Measurements from ENCODE around the gene CPLX3.
A peak's percentile ranks its signal among the peaks of the same experiment; 100 is the strongest.

CPLX3 gene

DNA sequence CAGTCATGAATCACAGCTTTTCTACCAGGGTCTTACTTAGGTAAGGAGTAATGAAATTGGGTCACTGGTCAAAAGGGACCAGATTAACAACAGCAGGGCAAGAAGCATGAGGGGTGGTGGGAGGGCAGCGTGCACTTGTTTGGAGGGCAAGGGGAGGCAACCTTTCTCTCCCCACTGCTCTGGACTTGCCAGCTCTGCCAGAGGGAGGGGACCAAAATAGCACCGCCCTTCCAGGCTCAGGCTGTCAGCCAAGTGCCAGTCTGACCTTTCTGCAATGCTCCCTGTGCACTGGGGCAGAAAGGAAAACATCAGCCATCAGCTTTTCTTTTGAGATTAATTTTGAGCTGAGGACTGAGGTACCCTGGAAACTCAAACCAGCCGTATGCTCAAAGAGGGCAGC, 21.0 kb downstream of the CPLX3 start:
- no peak for DNase-seq

DNA sequence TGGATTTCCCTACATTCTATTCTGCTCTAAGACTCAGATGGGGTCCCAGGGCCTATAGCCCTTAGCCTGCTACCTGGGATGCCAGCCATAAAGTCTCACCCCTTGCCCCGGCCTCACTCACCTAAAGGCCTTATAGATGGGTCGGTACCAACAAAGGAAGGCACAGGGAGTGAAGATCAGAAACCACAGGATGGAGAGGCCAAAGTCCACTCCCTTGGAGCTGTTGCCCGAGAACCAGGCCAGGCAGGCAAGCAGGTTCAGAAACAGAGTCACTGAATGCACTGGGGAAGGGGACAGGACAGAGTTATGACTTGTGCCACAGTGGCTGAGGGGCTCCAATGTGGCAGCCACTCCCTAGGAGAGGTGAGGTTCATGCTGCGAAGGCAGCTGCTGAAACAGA, 24.0 kb downstream of the CPLX3 start:
- DNase-seq = no peak

DNA sequence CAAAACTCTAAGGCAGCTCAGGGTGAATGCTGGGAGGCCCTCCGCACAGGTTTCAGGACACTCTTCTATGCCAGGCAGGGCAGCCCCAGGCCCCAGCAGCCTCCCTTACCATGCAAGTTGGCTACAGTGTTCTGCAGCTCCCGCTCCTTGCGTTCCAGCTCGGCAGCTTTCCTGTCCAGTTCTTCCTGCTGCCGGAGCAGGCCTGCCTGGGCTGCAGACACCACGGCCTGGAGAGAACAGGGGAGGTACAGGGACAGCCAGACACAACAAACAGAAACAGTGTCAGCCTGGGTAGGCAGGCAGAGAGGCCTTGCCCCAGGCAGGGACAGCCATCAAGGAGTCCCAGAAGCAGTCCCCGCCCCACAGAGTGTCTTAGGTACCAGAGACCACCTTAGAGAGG, 25.5 kb downstream of the CPLX3 start:
- no peak for DNase-seq

DNA sequence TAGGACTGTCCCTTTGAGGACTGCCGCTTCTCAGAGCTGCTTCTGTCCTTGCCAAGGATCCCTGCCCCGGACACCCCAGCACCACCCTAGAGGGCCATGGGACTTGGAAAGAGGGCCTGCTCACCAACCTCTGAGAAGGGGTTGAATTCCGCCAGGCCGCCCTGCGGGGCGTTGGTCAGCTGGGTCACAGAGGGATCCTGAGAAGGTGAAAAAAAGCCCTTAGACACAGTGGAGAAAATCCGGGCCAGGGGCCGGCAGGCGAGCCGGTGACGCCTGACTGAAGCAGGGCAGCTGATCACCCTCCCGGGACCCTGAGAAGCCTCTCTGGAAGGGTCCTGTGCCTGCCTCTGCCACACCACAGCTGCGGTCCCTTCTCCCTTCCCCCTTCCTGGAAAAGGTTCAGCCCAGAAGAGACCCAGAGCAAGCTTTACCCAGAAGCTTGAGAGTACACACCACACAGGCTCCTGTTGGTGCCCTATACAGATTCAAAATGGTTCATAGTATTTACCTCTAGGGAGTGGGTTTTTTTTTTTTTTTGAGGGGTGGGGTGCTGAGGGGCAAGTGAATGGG, 28.1 kb downstream of the CPLX3 start:
- no peak for DNase-seq

DNA sequence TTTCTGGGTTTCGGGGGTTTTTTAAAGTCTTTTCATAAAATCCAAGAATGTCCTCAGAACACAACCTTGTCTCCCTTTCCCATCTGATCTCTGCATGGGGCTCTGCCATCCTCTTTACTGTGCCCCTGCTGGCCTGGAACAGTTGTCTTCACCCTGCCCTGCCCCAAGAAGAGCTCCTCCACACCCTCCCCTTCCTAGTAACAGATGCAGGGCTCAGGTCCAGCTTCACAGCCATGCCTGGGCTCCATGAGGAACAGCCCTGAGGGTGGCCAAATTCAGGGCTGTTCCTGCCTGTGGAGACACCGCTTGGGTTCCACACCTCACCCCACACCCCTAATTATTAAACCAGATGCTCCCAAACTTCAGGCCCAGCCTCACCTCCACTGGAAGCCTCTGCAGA, 29.4 kb downstream of the CPLX3 start:
- no peak for DNase-seq

DNA sequence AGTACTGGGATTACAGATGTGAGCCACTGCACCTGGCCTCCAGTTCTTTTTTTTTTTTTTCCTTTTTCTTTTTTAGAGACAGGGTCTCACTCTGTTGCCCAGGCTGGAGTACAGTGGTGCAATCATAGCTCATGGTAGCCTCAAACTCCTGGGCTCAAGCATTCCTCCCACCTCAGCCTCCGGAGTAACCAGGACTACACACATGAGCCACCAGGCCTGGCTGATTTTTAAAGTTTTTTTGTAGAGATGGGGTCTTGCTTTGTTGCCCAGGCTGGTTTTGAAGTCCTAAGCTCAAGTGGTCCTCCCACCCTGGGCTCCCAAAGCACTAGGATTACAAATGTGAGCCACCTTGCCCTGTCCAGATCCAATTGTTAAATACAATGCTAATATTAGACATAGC, 30.1 kb downstream of the CPLX3 start:
- no peak for DNase-seq

DNA sequence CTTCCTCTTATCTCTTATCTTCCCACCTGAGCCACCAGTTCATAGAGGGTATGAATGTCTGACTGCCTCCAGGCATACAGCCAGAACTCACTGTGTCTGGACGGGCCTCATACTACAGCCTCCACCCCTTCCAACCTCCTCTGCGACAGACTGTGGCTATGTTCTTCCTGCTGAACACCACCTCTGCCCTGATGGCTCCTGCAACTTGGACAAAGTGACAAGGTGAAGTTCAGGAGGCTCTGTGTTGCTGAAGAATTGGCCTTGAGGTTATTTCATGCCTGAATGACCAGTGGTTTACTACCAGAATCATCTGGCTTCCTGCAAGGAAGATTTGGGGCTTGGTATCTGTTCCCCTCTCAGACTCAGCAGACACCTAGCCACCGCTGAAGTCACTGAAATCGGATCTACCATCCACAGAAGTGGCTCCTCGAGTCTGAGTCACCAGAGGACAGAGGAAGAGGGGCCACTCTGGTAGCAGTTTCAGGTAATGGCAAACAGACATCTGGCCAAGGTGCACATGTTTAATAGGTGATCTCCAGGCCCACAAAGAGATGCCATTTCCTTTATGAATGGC, 30.7 kb downstream of the CPLX3 start:
- no peak for DNase-seq

DNA sequence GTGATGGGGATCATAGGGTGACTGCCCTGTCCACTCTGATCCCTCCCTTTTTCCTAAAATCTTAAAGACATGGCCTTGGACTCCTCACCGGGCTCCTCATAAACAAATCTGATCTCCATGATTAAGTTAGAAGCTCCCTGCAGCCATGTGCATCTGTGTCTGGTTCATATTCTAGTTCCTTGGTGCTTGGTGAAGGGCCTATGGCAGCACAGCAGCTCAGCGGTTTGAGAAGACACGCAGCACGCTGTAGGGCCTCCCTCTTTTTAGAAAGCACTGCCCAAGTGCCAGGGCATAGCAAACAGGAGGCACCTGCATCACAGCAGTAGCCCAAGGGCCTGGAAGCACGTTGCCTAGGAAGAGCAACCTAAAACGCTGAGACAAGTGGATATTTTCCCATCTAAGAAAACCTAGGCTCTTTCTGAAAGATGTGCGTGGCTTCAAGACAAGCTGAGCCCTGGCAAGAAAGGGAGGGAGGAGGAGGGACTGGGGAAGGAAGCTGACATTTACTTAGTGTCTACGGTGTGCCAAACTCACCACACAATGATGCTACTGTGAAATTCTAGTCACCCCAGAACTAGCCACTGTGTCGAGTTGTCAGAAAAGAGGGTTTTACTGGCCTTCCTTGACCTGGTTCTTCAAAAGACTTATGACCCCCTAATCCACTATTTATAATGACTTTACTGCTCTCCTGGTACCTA, 31.4 kb downstream of the CPLX3 start:
- DNase-seq = no peak

DNA sequence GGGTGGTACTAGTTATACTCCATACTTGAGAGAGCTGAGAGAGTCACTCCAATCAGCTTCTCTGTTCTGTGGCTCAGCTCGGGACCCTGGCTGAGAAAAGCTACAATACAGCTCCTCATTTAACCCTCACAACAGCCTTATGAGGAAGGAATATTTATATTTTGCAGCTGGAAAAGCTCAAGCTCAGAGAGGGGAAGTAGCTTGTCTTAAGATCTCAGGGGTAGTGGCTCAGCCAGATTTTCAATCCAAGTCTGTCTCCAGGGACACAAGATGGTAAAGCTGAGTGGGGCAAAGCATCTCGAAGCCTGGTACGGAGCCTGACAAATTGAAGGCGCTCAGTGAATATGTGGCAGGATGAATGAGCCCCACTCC, 31.9 kb downstream of the CPLX3 start:
- no peak for DNase-seq

DNA sequence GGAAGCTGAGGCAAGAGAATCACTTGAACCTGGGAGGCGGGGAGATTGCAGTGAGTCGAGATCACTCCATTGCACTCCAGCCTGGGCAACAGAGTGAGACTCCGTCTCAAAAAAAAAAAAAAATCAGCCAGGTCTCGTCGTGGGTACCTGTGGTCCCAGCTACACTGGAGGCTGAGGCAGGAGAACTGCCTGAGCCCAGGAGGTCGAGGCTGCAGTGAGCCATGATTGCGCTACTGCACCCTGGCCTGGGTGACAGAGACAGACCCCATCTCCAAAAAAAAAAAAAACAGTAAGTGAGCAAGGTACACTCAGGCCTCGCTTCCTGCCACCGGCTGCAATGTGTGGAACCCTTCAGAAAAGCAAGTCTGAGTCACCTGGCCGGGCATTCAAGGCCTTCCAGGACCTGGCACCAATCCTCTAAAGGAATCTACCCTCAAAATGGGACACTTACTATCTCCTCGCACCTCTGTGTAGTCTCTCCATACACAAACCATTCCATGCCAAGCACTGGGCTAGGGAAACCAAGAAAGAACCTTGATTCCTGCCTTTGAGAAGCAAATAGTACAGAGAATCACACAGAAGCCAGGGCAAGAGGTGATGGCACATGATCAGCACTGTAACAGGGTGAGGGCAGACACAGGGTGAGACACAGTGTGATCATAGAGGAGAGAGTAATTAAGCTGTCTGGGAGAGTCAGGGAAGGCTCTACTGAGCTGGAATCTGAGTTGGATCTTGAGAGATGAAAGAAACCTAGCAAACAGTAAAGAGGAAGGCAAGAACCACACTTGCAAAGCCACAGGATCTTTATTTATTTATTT, 37.0 kb downstream of the CPLX3 start:
- DNase-seq = no peak

DNA sequence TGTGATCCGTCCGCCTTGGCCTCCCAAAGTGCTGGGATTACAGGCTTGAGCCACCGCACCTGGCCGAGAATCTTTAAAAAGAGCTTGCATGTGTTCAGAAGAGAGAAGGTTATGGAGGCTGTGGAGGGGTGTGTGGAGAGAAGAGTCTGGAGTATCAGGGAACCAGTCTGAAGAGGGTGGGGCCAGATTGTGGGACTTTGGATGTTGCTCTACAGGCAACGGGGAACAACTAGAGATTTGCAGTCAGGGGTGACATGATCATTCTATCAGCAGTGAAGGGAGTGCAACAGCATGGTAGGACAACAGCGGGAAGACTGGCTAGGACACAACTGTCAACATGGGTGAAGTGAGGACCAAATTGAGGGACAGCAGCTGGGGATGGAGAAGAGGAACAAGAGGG, 37.9 kb downstream of the CPLX3 start:
- no peak for DNase-seq

DNA sequence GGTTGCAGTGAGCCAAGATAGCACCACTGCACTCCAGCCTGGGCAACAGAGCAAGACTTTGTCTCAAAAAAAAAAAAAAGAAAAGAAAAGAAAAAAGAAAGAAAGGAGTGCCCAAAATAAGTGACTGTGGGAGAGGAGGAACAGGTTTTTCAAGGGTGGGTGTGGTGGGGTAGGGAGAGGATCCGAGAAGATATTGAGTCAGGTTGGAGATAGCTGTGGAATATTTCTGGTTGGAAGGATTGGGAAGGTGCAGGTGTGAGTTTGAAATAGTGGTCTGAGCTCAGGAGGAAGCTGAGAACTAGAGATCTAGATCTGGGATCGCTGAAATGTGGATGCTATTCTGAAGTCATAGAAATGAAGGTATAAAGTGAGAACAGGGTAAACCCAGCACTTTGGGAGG, 38.9 kb downstream of the CPLX3 start:
- no peak for DNase-seq

DNA sequence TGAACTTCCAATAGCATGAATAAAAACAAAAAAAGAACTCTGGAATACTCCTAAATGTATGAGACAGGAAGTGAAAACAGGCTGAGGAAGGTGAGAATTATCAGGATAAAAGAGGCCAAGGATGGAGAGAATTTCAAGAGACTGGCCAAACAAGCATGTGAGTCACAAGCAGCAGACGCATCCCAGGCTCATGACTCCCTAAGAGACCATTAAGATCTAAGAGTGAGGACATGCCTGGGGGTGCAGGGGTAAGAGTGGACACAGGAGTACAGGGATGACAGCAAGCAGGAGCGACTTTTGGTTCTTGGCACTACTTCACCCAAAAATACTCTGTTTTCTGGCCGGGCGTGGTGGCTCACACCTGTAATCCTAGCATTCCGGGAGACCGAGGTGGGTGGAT, 39.7 kb downstream of the CPLX3 start:
- no peak for DNase-seq

DNA sequence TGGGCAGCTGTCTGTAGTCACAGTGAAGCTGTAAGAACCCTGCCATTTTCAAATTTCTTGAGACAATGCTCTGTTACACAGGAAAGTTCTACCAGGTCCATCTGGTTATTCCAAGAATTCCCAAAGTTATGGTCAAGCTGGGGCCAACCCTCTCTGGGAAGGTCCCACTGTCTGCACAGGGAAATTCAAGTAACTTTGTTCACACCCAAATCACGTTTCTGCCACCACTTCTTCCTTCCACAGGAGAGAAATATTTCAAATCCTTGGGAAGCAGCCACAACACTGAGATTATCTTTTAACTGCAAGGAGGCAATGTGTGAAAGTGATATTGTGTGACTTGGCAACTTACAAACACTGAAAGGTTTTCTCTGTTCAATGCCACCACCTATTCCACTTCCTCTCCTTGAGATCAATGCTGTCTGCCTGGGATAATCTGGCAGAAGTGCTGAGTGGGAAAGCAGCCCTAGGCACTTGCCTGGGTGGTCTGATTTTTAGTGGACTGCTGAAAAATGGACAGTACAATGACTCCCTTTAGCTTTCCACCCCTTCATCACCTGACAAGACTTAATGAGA, 41.1 kb downstream of the CPLX3 start:
- no peak for DNase-seq

DNA sequence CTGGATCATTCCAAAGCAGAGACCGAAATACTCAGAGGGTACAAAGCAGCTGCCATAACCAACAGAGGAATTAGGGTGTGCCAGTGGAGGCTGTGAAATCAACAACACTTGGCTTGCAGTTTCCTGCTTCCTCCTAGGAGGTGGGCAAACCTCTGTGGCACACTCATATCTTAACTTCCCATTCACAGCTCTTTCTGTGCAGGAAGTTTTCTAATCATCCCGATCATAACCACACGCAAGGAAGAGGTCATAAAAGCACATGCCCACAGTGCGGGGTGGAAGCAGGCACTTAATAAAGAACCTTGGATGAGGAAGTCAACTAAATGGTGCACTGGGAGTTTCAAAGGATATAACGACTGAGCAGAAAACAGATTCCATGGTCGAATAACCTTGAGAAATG, 41.6 kb downstream of the CPLX3 start:
- DNase-seq = no peak

DNA sequence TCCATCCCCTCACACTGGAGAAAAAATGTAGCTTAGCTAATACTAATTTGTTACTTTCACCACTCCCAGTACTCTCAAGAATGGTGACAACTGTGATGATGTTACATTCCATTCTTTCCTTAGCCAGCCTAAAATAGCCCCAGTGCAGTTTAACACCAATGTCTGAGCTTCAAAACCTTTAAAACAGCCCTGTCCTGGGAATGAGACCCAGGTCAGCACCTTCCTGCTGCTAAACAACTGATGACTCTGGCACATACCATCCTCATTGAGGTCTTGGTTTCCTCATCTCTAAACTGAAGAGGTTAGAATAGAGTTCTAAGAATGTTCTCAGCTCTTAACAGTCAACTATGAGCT, 42.9 kb downstream of the CPLX3 start:
- DNase-seq = no peak

DNA sequence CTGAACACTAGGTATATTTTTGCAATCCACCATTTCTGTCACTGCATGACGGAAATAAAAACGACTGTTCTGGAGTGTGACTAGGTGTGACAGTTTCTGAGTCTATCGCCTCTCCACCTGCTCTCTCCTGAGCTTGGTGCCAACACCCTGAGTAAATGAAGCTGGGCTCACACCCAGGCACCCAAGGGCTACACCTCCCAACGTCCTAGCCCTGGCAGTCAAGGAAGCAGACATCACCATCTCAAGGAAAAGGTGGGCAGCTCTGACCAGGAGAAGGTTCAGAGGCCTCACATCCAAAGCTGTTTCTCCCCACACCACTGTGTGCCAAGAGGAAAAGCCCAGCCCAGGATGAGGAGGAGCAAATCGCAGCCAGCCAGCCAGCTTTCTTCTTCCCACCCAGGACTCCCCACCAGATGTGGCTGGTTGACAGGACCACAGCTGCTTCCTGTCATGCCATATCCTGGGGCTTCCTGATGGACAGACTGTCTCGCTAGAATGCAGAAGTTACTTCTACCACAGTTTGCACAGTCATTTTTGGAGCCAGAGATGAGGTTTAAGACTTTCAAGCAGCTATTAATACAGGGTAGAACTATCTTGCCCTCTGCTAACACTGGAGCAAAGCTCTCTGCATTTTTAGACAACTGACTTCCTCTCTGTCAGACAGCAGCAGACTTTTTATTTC, 43.4 kb downstream of the CPLX3 start:
- no peak for DNase-seq

DNA sequence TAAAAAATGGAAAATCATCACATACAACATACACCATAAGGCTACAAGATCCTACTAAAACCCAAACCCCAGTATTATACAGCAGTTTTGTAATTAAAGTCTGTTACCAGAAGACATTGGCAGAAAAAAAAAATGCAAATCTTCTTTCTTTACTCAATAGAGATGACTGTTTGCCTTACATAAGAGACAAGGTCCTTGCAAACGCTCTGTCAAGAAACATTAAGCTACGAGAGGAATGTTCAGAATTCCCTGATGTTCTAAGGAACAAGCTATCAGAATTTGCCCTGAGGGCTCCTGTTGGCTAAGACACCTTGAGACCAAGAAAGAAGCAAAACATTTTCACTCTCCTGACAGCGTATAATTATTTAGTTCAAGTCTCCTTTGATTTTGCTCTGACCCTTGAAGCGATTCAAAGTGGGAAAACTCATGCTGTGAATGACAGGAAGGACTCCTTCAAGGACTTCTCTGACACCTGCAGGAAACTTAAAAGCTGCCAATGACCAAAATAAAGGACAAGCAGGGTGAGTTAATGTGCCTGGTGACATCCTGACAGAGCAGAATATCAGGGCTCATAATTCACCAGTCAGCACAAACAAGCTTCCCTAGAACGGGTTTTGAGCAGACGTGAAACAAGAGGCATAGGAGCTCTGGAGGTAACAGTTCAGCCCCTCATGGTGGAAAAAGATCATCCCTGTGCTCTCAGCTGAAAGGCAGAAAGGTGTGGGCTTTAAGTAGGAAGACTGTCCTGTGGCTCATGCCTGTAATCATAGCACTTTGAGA, 44.2 kb downstream of the CPLX3 start:
- DNase-seq = no peak

DNA sequence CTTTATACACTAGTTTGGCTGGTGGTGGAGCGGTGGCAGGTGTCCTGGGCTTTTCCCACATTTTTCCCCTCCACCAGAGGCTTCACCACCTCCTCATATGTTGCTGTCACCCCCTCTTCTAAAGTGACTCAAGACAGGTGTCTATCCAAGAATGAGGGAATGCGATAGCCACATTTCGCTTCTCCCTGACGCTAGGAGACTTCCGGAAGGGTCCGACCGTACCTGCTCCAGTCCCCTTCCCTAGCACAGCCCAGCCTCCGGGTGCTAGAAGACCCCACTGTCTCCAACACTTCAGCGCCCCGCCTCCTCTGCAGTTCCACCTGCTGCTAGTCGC, 46.2 kb downstream of the CPLX3 start:
- DNase-seq = no peak

DNA sequence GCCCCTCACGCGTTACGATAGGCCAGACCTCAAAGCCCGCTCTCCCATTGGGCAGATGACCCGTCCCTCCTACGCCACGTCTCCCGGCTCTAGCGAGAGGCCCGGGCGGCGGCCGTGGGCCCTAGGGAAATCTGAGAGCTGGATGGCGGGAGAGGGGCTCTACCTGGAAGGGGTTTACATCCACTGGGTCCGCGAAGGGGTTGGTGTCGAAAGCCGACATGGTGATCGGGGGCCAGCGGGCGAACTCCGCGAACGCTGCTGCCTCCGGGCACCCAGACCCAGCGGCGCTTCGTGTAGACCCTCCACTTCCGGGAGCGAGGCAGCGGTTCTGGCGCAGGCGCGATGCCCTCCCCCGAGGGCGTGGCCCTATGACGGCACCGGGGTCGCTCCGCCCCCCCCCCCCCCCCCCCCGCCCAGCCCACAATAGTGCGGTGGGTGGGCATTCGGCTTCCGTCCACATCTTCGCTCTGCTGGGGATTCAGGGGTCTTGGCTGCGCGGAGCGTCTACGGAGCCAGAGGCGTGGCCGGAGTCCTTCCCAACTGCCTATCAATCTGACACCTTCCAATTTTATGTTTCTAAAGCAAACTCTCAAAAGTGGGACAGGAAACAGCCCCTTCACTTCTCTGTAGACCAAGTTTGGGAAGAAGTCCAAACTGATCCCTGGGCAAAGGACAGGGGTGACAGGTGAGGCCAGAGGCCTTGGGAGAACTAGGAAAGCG, 46.8 kb downstream of the CPLX3 start, which contains the start of gene SCAMP2:
Gene SCAMP2 (minus strand): TSS at position 330 of the 720 bp plus-strand sequence. CDS start 110 bp downstream, at position 220.
- DNase-seq = peak; percentile 98

DNA sequence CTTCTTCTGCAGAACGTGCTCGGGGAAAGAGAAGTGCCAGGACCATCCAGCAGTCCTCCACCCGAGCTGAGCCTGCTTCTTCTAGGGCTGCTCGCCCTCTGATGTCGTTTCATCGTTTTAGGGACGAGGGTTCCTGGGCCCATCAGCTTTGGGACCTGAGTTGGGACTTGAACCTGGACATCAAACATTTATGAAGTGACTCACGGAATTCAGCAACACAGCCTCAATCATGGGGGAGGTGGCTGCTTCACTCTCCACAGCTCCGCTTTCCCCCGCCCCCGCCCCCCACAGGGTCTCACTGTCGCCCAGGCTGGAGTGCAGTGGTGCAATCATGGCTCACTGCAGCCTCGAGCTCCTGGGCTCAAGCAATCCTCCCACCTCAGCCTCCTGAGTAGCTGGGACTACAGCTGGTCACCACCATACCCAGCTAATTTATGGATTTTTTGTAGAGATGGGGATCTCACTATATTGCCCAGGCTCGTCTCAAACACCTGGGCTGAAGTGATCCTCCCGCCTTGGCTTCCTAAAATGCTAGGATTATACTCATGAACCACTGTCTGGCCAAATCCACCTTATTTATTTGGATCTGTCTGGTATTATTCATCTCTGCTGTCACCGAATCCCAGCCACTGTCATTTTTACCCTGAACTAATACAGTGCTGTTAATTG, 47.5 kb downstream of the CPLX3 start:
- DNase-seq = peak; percentile 55
